ENCODE measurements around the gene CARNS1.

DNA sequence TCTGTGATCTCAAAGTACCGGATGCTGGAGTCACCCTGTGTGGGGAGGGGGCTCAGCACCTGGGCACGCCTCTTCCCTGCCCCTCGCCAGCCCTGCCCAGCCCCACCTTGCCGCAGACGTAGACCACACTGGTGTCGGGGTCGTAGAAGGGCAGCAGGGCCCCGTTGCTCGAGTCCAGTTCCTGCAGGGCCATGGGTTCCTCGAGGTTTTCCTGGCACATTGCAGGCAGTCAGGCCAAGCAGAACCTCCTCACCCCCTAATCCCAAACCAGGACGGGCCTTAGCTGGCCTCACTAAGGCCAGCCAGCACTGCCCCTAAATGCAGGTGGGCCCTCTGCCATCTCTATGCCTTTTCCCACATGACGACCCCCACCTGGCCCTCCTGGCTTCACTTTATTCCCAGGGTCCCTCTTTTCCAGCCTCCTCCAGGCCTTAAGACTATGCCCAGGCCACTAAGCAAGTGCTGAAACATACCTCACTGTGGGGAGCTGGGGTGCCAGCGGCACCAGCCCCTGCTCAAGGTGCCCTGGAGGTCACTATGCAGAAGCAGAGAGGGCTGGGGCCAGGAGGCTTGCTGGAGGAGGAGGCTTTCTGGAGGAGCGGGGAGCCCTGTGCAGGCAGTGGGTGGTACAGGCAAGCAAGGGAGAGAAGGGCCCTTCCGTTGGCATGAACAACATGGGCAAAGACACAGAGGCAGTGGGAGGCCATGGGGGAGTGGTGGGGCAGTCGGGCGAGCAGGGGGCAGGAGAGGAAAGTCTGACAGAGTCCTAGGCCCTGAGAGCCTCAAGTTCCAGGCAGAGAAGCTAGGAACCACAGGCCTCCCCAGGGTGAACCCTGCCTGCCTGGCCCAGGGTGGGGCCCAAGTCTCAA is 25.0 kb downstream of the CARNS1 start:
- TF ChIP-seq, protein P1, sequence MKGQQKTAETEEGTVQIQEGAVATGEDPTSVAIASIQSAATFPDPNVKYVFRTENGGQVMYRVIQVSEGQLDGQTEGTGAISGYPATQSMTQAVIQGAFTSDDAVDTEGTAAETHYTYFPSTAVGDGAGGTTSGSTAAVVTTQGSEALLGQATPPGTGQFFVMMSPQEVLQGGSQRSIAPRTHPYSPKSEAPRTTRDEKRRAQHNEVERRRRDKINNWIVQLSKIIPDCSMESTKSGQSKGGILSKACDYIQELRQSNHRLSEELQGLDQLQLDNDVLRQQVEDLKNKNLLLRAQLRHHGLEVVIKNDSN (IDR thresholded peaks at IDR 0.05; ENCODE audit: borderline replicate concordance, extremely low read length, insufficient read depth, low read depth, low read length), result no peak
- TF ChIP-seq, protein P2, sequence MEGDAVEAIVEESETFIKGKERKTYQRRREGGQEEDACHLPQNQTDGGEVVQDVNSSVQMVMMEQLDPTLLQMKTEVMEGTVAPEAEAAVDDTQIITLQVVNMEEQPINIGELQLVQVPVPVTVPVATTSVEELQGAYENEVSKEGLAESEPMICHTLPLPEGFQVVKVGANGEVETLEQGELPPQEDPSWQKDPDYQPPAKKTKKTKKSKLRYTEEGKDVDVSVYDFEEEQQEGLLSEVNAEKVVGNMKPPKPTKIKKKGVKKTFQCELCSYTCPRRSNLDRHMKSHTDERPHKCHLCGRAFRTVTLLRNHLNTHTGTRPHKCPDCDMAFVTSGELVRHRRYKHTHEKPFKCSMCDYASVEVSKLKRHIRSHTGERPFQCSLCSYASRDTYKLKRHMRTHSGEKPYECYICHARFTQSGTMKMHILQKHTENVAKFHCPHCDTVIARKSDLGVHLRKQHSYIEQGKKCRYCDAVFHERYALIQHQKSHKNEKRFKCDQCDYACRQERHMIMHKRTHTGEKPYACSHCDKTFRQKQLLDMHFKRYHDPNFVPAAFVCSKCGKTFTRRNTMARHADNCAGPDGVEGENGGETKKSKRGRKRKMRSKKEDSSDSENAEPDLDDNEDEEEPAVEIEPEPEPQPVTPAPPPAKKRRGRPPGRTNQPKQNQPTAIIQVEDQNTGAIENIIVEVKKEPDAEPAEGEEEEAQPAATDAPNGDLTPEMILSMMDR (IDR thresholded peaks at IDR 0.05 in 2 of 3, conservative IDR thresholded peaks at IDR 0.05 in 1 of 3; ENCODE audit: control insufficient read depth in 2 of 3, extremely low read depth in 1 of 3, insufficient read depth in 1 of 3, low read depth in 3 of 3, low read length in 3 of 3), result no peak
- no peak for TF ChIP-seq TCF12 (IDR thresholded peaks at IDR 0.05; ENCODE audit: low read depth, low read length)
- no peak for TF ChIP-seq ZNF274 (IDR thresholded peaks at IDR 0.05; ENCODE audit: insufficient read depth, insufficient read length)
- no peak for TF ChIP-seq FOXK2 (IDR thresholded peaks at IDR 0.05)
- no peak for TF ChIP-seq NBN (IDR thresholded peaks at IDR 0.05)
- TF ChIP-seq SPI1 (IDR thresholded peaks at IDR 0.05; ENCODE audit: borderline replicate concordance, insufficient read depth, low read depth, low read length), result no peak
- TF ChIP-seq CREM (IDR thresholded peaks at IDR 0.05; ENCODE audit: low read depth), result no peak
